HG03342 (cell line): Measurements from ENCODE around the gene LMX1A.

Source experiments
- ATAC-seq: cut with Tn5 transposase; IDR thresholded peaks from one replicate; pipeline ENCODE4 v1.9.1; 2021; ENCODE audit warnings: mild to moderate bottlenecking, moderate library complexity; ENCODE audit not compliant: unreplicated experiment

Gene LMX1A

DNA sequence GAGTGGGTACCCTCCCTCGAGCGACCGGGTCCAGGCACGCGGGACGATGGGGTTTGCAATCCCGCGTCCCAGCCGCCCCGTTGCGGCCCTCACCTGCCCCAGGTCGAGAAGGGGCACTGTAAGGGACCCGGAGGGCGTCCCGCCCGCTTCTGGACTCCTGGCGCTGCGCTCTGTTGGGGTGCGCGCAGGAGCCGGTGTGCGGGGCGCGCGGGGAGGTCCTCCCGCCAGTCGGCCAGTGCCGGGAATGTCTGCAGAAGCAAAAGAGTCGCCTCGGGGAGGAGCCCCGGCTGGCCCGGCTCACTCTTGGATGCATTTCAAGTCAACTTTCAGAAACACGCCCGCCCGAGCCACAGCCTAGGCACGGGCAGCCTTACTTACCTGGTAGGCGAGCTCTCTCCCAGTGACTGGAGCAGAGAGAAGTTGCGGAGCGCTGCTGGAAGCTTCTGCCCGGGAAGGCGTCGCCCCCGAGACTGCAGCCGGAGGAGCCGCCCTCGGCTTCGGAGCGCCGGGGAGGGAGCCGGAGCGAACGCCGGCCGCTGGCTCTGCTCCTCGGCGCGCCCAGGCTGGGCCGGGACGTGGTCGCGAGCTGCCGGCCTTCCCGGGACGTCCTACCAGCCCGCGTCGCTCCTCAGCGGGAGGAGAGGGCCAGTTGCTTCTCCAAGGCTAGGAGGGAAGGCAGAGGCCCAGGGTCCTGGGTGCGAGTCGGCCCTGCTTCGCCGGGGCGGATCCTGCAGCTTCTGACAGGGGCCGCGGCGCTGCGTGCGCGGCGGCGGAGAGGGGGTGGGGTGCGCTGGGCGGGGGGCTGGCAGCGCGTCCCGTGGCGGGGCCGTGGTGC lies at the start of gene LMX1A:
Gene LMX1A, minus strand, starts transcription at position 739 of the 835 bp plus-strand sequence. CDS start 1,156 bp downstream, outside the sequence.
- ATAC-seq = no peak

DNA sequence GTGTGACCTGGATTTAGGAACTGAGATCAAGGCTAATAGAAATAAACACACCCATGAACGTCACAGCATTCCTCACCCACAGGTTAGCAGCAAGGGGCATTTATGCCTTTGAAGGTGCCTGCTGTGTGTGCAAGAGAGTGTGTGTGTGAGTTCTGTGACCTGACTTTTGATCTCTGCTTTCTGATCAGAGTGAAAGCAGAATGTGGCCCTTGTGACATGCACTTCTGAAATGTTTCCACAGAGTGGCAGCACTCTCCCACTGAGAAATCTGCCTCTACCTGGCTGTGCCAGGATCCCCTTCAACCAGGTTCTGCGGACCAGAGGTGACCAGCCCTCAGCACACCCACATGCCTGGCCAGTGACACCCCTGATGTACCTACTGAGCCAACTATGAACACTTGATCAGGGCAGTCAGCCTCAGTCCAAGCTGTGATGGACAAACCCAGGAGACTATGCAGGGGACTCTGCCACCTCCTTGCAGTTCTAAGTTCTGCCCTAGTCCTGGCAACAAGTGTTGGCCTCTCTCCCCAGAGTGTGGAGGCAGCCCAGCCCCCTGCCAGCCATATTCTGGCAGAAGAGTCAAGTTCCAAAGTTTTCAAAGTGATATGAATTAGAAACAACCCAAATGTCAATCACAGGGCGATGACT lies 47.4 kb upstream of the LMX1A start:
- ATAC-seq = peak; percentile 71

DNA sequence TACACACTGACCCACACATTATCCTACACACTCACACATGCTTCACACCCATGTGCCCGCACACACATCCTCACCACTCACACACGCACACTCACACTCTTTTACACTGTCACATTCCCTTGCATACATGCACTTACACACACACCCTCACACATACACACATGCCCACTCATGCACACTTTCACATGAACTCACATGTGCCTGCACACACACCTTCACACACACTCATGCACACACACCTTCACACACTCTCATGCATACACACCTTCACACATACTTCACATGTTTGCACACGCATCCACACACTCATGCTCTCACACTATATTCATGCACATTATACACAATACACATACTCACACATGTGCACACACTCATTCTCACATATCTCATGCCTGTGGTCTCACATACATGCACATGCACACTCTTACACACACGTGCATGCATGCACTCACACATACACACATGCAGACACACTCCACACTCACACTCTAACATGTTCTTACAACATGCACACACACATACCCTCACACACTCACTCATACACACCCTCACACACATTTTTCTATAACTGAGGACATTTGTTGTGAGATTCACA lies 46.1 kb upstream of the LMX1A start:
- ATAC-seq = no peak

- ATAC-seq = no peak
Measured at GRCh38 chr1:165397944-165398343, 41.4 kb upstream of the LMX1A start.

DNA sequence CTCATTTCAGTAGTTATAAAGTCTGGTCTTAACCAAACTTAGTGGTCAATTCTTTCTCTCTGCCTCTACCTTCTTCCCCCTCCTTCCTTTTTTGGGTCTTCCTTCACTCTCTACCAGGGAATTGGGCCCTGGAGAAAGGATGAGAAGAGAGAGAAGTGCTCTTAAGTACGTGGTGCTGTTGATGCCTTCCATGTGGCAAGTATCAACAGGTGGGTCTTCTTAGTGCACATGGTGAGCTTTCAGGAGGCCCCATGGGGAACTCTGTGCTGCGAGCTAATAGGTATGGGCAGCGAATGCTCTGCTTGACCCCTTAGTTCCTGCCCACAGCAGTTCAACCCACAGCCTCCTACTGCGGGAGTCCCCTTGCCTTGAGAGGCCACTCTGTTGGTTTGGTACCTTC lies 39.4 kb upstream of the LMX1A start:
- ATAC-seq = no peak

DNA sequence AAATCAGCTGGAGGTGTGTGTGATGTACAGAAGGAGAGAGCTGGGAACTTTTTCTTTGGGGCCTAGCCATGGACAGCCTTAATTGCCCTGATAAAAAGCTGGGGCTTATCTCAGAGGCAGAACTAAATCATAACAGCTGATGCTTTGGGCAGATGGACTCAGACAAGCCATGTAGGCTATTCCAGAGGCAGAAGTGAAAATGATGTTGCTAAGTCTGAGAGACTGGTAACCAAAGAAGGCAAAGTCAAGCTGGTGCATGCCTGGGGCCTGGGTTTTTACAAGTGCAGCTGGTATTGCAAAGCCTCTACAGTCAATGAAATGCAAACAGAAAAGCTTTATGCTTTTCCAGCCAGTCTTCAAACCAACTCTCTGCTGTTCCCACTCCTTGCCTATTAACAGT lies 39.0 kb upstream of the LMX1A start:
- ATAC-seq = no peak

- peak; percentile 99 for ATAC-seq
Measured at GRCh38 chr1:165392634-165393571, 36.4 kb upstream of the LMX1A start.

GRCh38 chr1:165389609-165390008 lies 33.1 kb upstream of the LMX1A start:
- ATAC-seq = no peak

GRCh38 chr1:165387961-165388360 lies 31.4 kb upstream of the LMX1A start:
- ATAC-seq = no peak

- no peak for ATAC-seq
Measured at GRCh38 chr1:165387505-165387904, 31.0 kb upstream of the LMX1A start.

DNA sequence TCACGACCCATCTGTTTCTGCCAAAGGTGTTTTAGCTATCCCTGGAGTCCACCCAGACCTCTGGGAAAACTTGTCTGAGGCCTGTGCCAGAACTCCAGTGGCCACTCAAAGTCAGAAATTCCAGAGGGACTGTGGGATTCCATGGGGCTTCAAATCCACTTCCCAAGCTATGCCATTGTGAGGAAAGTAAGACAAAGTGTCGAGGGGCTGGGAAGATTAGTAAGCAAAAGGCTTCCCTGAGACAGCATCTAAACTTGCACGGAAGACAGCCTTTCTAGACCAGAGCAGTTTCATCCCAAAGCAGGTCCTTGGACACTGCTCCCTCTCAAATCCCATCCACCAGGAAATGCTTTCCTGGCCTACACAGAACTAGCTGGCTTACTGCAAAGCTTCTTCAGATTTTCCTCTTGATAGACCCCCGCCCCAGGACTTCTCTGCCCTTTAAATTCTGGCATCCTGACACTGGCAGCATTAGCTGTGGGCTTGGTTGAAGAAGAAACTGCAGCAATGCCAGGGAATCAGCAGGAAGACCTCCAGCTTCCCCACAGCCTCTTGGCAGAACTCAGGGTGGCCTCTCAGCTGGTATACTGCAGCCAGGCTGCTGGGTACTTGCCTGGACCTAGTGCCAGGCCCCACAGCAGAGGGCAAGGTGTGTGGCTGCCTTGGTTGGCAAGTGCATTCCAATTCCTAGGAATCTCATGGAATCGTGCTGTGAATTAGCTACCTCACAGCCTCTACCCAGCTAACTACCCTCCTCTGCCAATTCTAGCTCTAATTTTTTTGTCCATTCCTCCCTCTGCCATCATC lies 27.3 kb upstream of the LMX1A start:
- ATAC-seq = no peak

- no peak for ATAC-seq
Measured at GRCh38 chr1:165383067-165383466, 26.6 kb upstream of the LMX1A start.

DNA sequence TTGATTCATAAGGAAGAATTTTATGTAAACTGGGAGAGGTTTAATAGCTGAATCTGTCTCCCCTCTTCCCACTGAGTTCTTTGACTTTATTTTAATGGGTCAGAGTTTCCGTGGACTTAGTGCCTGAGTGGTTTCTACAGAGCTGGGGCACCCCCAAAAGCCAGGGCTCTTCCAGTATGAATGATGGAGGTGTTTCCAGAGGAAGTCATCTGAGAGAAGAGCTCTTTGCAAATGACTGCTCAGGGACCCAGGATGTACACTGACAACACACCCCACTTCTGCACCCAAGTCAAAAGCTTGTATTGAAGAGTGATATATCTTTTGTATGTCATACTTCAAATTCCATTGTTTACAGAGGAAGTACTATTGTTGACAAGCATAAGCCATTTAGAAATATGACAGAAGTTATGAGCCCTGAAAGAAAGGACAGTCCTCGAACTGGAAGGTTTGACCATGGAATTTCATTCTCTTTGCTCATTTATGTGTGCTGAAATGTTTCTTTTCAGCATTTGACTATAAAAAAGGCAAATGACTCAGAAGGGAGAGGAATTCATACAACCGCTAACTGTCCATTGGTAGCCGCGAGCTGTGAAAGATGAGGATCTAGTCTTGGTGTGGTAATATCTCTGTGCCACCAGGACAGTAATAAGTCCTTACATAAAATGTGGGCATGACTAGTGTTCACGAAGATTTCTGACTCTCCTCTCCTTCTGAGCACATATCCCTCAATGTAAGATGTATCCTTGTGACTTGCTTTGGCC lies 25.4 kb upstream of the LMX1A start:
- no peak for ATAC-seq

- no peak for ATAC-seq
Measured at GRCh38 chr1:165376811-165377311, 20.3 kb upstream of the LMX1A start.

GRCh38 chr1:165376041-165376810 lies 19.7 kb upstream of the LMX1A start:
- peak; percentile 71 for ATAC-seq

- no peak for ATAC-seq
Measured at GRCh38 chr1:165375623-165376022, 19.1 kb upstream of the LMX1A start.

DNA sequence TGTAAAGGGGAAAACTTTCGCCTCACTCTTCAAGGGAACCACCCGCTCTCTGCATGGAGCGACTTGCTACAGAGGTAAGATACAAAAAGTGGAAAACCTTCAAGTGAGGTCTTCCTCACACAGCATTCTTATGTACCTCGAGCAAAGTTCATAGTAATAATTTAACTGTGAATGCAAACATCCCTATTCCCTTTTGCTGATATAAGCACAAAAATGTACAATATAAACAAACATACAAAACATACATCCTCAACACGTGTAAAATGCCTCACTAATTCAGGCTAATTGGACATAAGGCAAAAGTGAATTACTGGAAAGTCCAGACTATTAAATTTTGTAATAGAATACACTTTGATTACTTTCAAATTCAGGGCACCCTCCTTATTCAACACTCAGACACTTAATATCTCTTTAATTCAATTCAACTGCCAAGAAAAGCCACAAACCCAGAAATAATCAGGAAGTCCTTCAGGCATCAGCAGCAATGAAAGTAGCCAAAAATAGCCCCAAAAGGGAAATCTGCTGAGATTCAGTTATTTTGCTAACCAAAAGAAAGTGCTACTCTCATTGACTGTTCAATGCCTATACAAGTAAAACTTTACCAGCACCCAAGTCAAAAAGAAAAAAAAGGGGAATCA lies 15.2 kb upstream of the LMX1A start:
- ATAC-seq = no peak
